ENCODE data around the gene SEMA3D. TPM values are rescaled to one million over a fixed set of nuclear protein-coding genes. Genes with fewer than 3 reads are reported as not detected.

Gene SEMA3D
- total and polyA plus RNA-seq, 2 donors (not counting 3 experiments of a cell fraction or from before 2014, with no cell fraction given): 9.9 to 10.3 TPM

GRCh38 chr7:85075864-85076263 is 111.0 kb downstream of the SEMA3D start:
- no peak overlapping the region for H2AFZ ChIP-seq (ENCODE audit: low read depth, low read length)
- ChIA-PET POLR2A (no interaction called here), CTCF (no interaction called here)
- no peaks in the 10 kb centered on the region for H3K4me1 ChIP-seq (ENCODE audit: control insufficient read depth, extremely low read depth, insufficient read depth, low read length)
- no peak overlapping the region for H3K27ac ChIP-seq (ENCODE audit: insufficient read depth, low read depth, low read length)
- dilution Hi-C loops (cut with MboI; ENCODE audit: extremely low pct_ligation_motif_present, low sequenced_read_pairs) (no loop called here), intact Hi-C loops (cut with micrococcal nuclease) (no loop called here)
- no peaks in the 10 kb centered on the region for H3K36me3 ChIP-seq (ENCODE audit: control insufficient read depth in 2 of 2, extremely low read depth in 1 of 2, insufficient read depth in 2 of 2, low read length in 2 of 2)
- H3K4me3 ChIP-seq (replicated peaks in 1 of 3; ENCODE audit: insufficient read depth in 1 of 3, low read depth in 1 of 3, low read length in 3 of 3): no peak overlapping the region
- H4K20me1 ChIP-seq (replicated peaks; ENCODE audit: control insufficient read depth, extremely low read depth, insufficient read depth, low read length): no peaks in the 10 kb centered on the region
- no peak overlapping the region for H3K4me2 ChIP-seq (ENCODE audit: insufficient read depth, low read length)
- H3K79me2 ChIP-seq (ENCODE audit: control insufficient read depth, insufficient read depth, low read length): no peaks in the 10 kb centered on the region
- H3K27me3 ChIP-seq (ENCODE audit: control insufficient read depth in 2 of 2, insufficient read depth in 2 of 2, low read length in 2 of 2): no peaks in the 10 kb centered on the region
- H3K9ac ChIP-seq (replicated peaks; ENCODE audit: extremely low read depth, insufficient read depth, low read length): no peak overlapping the region
- no peak for TF ChIP-seq POLR2AphosphoS5 (IDR thresholded peaks at IDR 0.05; ENCODE audit: insufficient read depth, low read depth, low read length)
- TF ChIP-seq MAX (IDR thresholded peaks at IDR 0.05; ENCODE audit: insufficient read depth, insufficient read length): no peak
- no peak for TF ChIP-seq FOS (IDR thresholded peaks at IDR 0.05; ENCODE audit: borderline replicate concordance, insufficient read depth, low read length)
- TF ChIP-seq CTCF (IDR thresholded peaks at IDR 0.05; ENCODE audit: extremely low read depth in 1 of 2, insufficient read depth in 1 of 2, low read depth in 1 of 2, low read length in 2 of 2): no peak
- no peak for TF ChIP-seq EZH2 (IDR thresholded peaks at IDR 0.05; ENCODE audit: borderline replicate concordance, low read depth, low read length, severe bottlenecking)
- TF ChIP-seq POLR2A (IDR thresholded peaks at IDR 0.05; ENCODE audit: low read depth, low read length): no peak
- no peak for TF ChIP-seq JUN (IDR thresholded peaks at IDR 0.05; ENCODE audit: borderline replicate concordance, insufficient read depth, insufficient read length, low read depth)
- no peak for TF ChIP-seq GATA2 (IDR thresholded peaks at IDR 0.05; ENCODE audit: insufficient read depth, insufficient read length, low read depth, low read length)
- TF ChIP-seq MYC (IDR thresholded peaks at IDR 0.05; ENCODE audit: low read depth, low read length): no peak
- no peaks in the 10 kb centered on the region for H3K9me1 ChIP-seq (replicated peaks; ENCODE audit: control insufficient read depth, extremely low read depth, insufficient read depth, low read length)
- DNase-seq (ENCODE audit: low read depth, low spot score): no peak
- no TSS peak for BruUV-seq (replicated peaks)
- no peak for FAIRE-seq
- H3K9me3 ChIP-seq (replicated peaks; ENCODE audit: control insufficient read depth, insufficient read depth, low read length): no peaks in the 10 kb centered on the region

All from endothelial cell of umbilical vein (primary cell).